ENCODE data around the gene ALG12. TPM values are rescaled to one million over a fixed set of nuclear protein-coding genes. Genes with fewer than 3 reads are reported as not detected.

ALG12 gene
- total RNA-seq, 1 experiment from 2014 or later = 16.6 TPM

DNA sequence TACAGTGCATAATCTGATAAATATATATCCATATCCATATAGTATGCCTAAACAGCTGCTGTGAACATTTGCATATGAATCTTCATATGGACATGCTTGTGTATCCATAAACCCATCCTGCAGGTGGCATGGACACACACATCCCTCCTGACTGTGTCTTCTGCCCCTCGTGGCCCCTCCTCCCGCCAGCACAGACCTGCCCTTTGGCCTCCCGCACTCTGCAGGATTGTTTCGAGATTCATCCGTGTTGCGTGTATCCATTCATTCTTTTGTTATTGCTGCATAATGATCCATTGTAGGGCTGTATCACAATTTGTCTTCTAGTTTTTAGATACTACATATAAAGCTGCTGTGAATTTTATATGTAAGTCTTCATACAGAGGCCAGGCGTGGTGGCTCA lies 40.6 kb downstream of the ALG12 start:
- Histone ChIP-seq H3K36me3 (ENCODE audit: control insufficient read depth in 1 of 2, insufficient read depth in 2 of 2, low read length in 2 of 2) (peaks cover 0 to 13% of the 10 kb centered on the region in 2 experiments; a peak in 2 of 4 replicates), H3K27me3 (ENCODE audit: insufficient read depth, low read length) (no peaks in the 10 kb centered on the region), H3K27ac (ENCODE audit: low read depth, low read length) (no peak overlapping the region), H3K9ac (ENCODE audit: low read length) (no peak overlapping the region), H4K20me1 (ENCODE audit: insufficient read depth) (no peaks in the 10 kb centered on the region; the same call in 1 of the 2 replicates), H3K4me2 (ENCODE audit: low read length) (no peak overlapping the region), H3K9me2 (ENCODE audit: insufficient read depth) (no peaks in the 10 kb centered on the region), H3K9me3 (ENCODE audit: control insufficient read depth in 1 of 2, insufficient read depth in 1 of 2, low read depth in 1 of 2, low read length in 2 of 2) (no peaks in the 10 kb centered on the region), H3K4me1 (ENCODE audit: control insufficient read depth in 1 of 2, insufficient read depth in 2 of 2, low read length in 2 of 2) (no peaks in the 10 kb centered on the region), H3K4me3 (replicated peaks in 1 of 2; ENCODE audit: low read depth in 1 of 2, low read length in 2 of 2) (no peak overlapping the region), H3K79me2 (ENCODE audit: insufficient read depth, low read length) (peaks cover 85% of the 10 kb centered on the region), H2AFZ (ENCODE audit: low read depth, low read length, poor library complexity, severe bottlenecking) (no peak overlapping the region)
- no TSS peak for BruUV-seq (replicated peaks)
- TF ChIP-seq EZH2phosphoT487 (IDR thresholded peaks at IDR 0.05; ENCODE audit: borderline replicate concordance) (no peak), EGR1 (IDR thresholded peaks at IDR 0.05; ENCODE audit: low read depth) (no peak), CEBPB (IDR thresholded peaks at IDR 0.05; ENCODE audit: low read depth) (no peak), CBX3 (IDR thresholded peaks at IDR 0.05; ENCODE audit: low read depth) (no peak), YY1 (IDR thresholded peaks at IDR 0.05; ENCODE audit: extremely low read depth, insufficient replicate concordance, low read depth, low read length) (no peak), ZFX (IDR thresholded peaks at IDR 0.05) (no peak), REST (IDR thresholded peaks at IDR 0.05; ENCODE audit: low read depth) (no peak), FOSL1 (IDR thresholded peaks at IDR 0.05; ENCODE audit: low read depth) (no peak), SIN3A (IDR thresholded peaks at IDR 0.05; ENCODE audit: low read depth) (no peak), JUND (IDR thresholded peaks at IDR 0.05) (no peak), MAX (IDR thresholded peaks at IDR 0.05) (no peak), SRF (IDR thresholded peaks at IDR 0.05; ENCODE audit: low read depth) (no peak), ZNF274 (IDR thresholded peaks at IDR 0.05; ENCODE audit: low read depth, low read length) (no peak), SP1 (IDR thresholded peaks at IDR 0.05; ENCODE audit: low read depth) (no peak), TCF7L2 (IDR thresholded peaks at IDR 0.05; ENCODE audit: borderline replicate concordance, extremely low read depth, insufficient read depth, insufficient read length) (no peak), RAD21 (IDR thresholded peaks at IDR 0.05; ENCODE audit: low read depth) (no peak), ZBTB33 (IDR thresholded peaks at IDR 0.05; ENCODE audit: extremely low read depth, insufficient replicate concordance, low read length) (no peak)
- TF ChIP-seq, protein P1, sequence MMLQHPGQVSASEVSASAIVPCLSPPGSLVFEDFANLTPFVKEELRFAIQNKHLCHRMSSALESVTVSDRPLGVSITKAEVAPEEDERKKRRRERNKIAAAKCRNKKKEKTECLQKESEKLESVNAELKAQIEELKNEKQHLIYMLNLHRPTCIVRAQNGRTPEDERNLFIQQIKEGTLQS (IDR thresholded peaks at IDR 0.05) = no peak
- ChIA-PET CTCF (no interaction called here), RAD21 (ENCODE audit: low non-redundant PET in 1 of 2, low total read pairs in 2 of 2, uncharacterized antibody in 2 of 2, unreplicated experiment in 2 of 2) (no interaction called here), POLR2A (no interaction called here)
- intact Hi-C loops (cut with micrococcal nuclease) = no loop called here
- ATAC-seq = no peak
- DNase-seq (ENCODE audit: low read depth, low spot score) = no peak
